ENCODE measurements around the gene VEGFB. TPM values are rescaled to one million over a fixed set of nuclear protein-coding genes. Genes with fewer than 3 reads are reported as not detected.
A peak's percentile ranks its signal among the peaks of the same experiment; 100 is the strongest.

VEGFB gene
- total RNA-seq, 1 donor from 2014 or later: 2.3 TPM

- peaks cover 15% of the 10 kb centered on the region for H4K20me1 ChIP-seq (ENCODE audit: low read depth)
- peak; percentile 39 for DNase-seq (ENCODE audit: low spot score)
- H3K27ac Mint-ChIP-seq: no peak overlapping the region
- peaks cover 2% of the 10 kb centered on the region for H3K9me3 Mint-ChIP-seq
- H3F3A ChIP-seq (ENCODE audit: low read depth): peaks cover 4% of the 10 kb centered on the region
- peak overlapping the region; percentile 87 for H3K4me3 Mint-ChIP-seq
- peaks cover 3% of the 10 kb centered on the region for H3K79me2 ChIP-seq (ENCODE audit: low read depth)
- TF ChIP-seq EZH2phosphoT487 (IDR thresholded peaks at IDR 0.05) (no peak), EZH2 (IDR thresholded peaks at IDR 0.05) (no peak), CTCF (IDR thresholded peaks at IDR 0.05) (no peak)
- peaks cover 6% of the 10 kb centered on the region for H3K4me1 ChIP-seq
- no peaks in the 10 kb centered on the region for H3K9me3 ChIP-seq (ENCODE audit: low read depth)
- peak overlapping the region; percentile 74 for H3K4me2 ChIP-seq
- H3K4me1 Mint-ChIP-seq: peaks cover 20% of the 10 kb centered on the region
- H2AFZ ChIP-seq (replicated peaks): no peak overlapping the region
- H3K9ac ChIP-seq: no peak overlapping the region
- peaks cover 27% of the 10 kb centered on the region for H3K27me3 ChIP-seq
- no peaks in the 10 kb centered on the region for H3K36me3 ChIP-seq
- H3K27ac ChIP-seq: no peak overlapping the region
- H3K36me3 Mint-ChIP-seq: peaks cover 10% of the 10 kb centered on the region
- peaks cover 30% of the 10 kb centered on the region for H3K27me3 Mint-ChIP-seq (ENCODE audit: insufficient read depth, low read depth)
- H3K4me3 ChIP-seq: peak overlapping the region; percentile 97
Observed at GRCh38 chr11:64285885-64286800, 51.8 kb downstream of the VEGFB start.

DNA sequence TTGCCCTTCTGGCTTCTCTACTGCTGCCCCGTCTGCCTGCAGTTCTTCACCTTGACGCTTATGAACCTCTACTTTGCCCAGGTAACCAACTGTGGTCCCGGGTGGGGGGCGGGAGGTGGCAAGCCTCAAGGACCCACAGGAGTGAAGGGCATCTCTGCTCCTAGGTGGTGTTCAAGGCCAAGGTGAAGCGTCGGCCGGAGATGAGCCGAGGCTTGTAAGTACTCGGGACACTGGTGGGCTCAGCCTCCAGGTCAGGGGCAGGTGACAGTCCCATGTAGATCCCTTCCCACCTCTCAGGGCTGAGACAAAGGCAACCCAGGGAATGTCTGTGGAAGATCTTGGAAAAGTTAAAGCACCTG, 52.4 kb downstream of the VEGFB start:
- Histone ChIP-seq H3K27ac (no peak overlapping the region), H3K4me1 (peaks cover 9% of the 10 kb centered on the region), H3K4me3 (no peak overlapping the region), H3K79me2 (ENCODE audit: low read depth) (peaks cover 3% of the 10 kb centered on the region), H3K27me3 (peaks cover 34% of the 10 kb centered on the region), H2AFZ (replicated peaks) (no peak overlapping the region), H3K36me3 (no peaks in the 10 kb centered on the region), H3K4me2 (no peak overlapping the region), H4K20me1 (ENCODE audit: low read depth) (peaks cover 18% of the 10 kb centered on the region), H3K9ac (no peak overlapping the region), H3F3A (ENCODE audit: low read depth) (peaks cover 4% of the 10 kb centered on the region), H3K9me3 (ENCODE audit: low read depth) (no peaks in the 10 kb centered on the region)
- Mint-ChIP-seq H3K27me3 (ENCODE audit: insufficient read depth, low read depth) (peaks cover 30% of the 10 kb centered on the region), H3K27ac (no peak overlapping the region), H3K9me3 (peaks cover 2% of the 10 kb centered on the region), H3K36me3 (peaks cover 7% of the 10 kb centered on the region), H3K4me1 (peaks cover 20% of the 10 kb centered on the region), H3K4me3 (peak overlapping the region; percentile 87)
- DNase-seq (ENCODE audit: low spot score): no peak
- TF ChIP-seq EZH2 (IDR thresholded peaks at IDR 0.05) (no peak), CTCF (IDR thresholded peaks at IDR 0.05) (no peak), EZH2phosphoT487 (IDR thresholded peaks at IDR 0.05) (no peak)

- peaks cover 14% of the 10 kb centered on the region for H3K4me1 ChIP-seq
- no peak overlapping the region for H2AFZ ChIP-seq (replicated peaks)
- no peaks in the 10 kb centered on the region for H3K9me3 ChIP-seq (ENCODE audit: low read depth)
- H3F3A ChIP-seq (ENCODE audit: low read depth): peaks cover 4% of the 10 kb centered on the region
- peak overlapping the region; percentile 27 for H3K4me3 Mint-ChIP-seq
- H3K27me3 Mint-ChIP-seq (ENCODE audit: insufficient read depth, low read depth): peaks cover 32% of the 10 kb centered on the region
- DNase-seq (ENCODE audit: low spot score): no peak
- peaks cover 3% of the 10 kb centered on the region for H3K79me2 ChIP-seq (ENCODE audit: low read depth)
- no peaks in the 10 kb centered on the region for H3K36me3 ChIP-seq
- TF ChIP-seq EZH2phosphoT487 (IDR thresholded peaks at IDR 0.05): no peak
- no peak for TF ChIP-seq CTCF (IDR thresholded peaks at IDR 0.05)
- TF ChIP-seq EZH2 (IDR thresholded peaks at IDR 0.05): no peak
- no peak overlapping the region for H3K4me3 ChIP-seq
- peaks cover 2% of the 10 kb centered on the region for H3K9me3 Mint-ChIP-seq
- H3K9ac ChIP-seq: no peak overlapping the region
- H3K27ac Mint-ChIP-seq: no peak overlapping the region
- H3K27ac ChIP-seq: no peak overlapping the region
- peaks cover 20% of the 10 kb centered on the region for H3K4me1 Mint-ChIP-seq
- peaks cover 44% of the 10 kb centered on the region for H3K27me3 ChIP-seq
- H3K4me2 ChIP-seq: no peak overlapping the region
- H3K36me3 Mint-ChIP-seq: peaks cover 6% of the 10 kb centered on the region
- peaks cover 25% of the 10 kb centered on the region for H4K20me1 ChIP-seq (ENCODE audit: low read depth)
Observed at GRCh38 chr11:64287676-64288352, 53.4 kb downstream of the VEGFB start.
